ENCODE results near the gene FAM193A. TPM values are rescaled to one million over a fixed set of nuclear protein-coding genes. Genes with fewer than 3 reads are reported as not detected.
"Not testable (repeated sequence)": the region's sequence is repeated elsewhere in the genome, so short reads cannot be mapped to it uniquely, and the experiment has no call there.

FAM193A gene
- total and polyA plus RNA-seq, 3 experiments from 2014 or later = 4.9 to 26.9 (median 25.8) TPM

- CTCF ChIA-PET = interaction anchor here (1.0 to 1.8 kb wide), 4 partner anchors 7 to 167 kb away, joined by 3 to 4 read pairs (median 4); no protein-coding TSS in a partner anchor
- no peak for DNase-seq
- H3K4me1 ChIP-seq (ENCODE audit: insufficient read depth, low read length) = peaks cover 12% of the 10 kb centered on the region
- H3K9me3 ChIP-seq (ENCODE audit: low read length) = no peaks in the 10 kb centered on the region
- Mint-ChIP-seq H3K36me3 (peaks cover 0 to 14% (median 0%) of the 10 kb centered on the region in 3 donors), H3K27ac (peak overlapping the region in 6 of 8 donors; percentile 33 to 90 (median 80)), H3K4me3 (peak overlapping the region; percentile 69 to 83 (median 76)), H3K9me3 (no peaks in the 10 kb centered on the region), H3K4me1 (peaks cover 23 to 33% (median 32%) of the 10 kb centered on the region in 3 donors), H3K27me3 (peaks cover 0 to 2% of the 10 kb centered on the region in 2 donors)
- H3K27ac ChIP-seq (ENCODE audit: low read depth, low read length) = no peak overlapping the region
- no peaks in the 10 kb centered on the region for H3K36me3 ChIP-seq (ENCODE audit: insufficient read depth, low read length)
- no peaks in the 10 kb centered on the region for H3K27me3 ChIP-seq (ENCODE audit: insufficient read depth, low read length, poor library complexity, severe bottlenecking)
- POLR2A ChIA-PET = interaction anchor here (1.1 to 1.7 kb wide), 3 partner anchors 129 to 205 kb away, joined by 3 to 5 read pairs (median 3); no protein-coding TSS in a partner anchor
- peak overlapping the region; percentile 41 for H3K4me3 ChIP-seq (ENCODE audit: low read length)
Observed at GRCh38 chr4:2756691-2757350, 220.4 kb downstream of the FAM193A start.

- peaks cover 0 to 2% of the 10 kb centered on the region in 2 donors for H3K27me3 Mint-ChIP-seq
- H3K27me3 ChIP-seq (ENCODE audit: insufficient read depth, low read length, poor library complexity, severe bottlenecking) = no peaks in the 10 kb centered on the region
- no peak for DNase-seq
- H3K4me3 ChIP-seq (ENCODE audit: low read length) = no peak overlapping the region
- H3K9me3 Mint-ChIP-seq = no peaks in the 10 kb centered on the region
- peaks cover 22 to 30% (median 29%) of the 10 kb centered on the region in 3 donors for H3K4me1 Mint-ChIP-seq
- peaks cover 12% of the 10 kb centered on the region for H3K4me1 ChIP-seq (ENCODE audit: insufficient read depth, low read length)
- no peak overlapping the region for H3K27ac ChIP-seq (ENCODE audit: low read depth, low read length)
- ChIA-PET POLR2A (interaction anchor here (1.6 kb wide), 1 partner anchor 129 kb away, joined by 3 read pairs; no protein-coding TSS in a partner anchor), CTCF (interaction anchor here (1.0 to 1.8 kb wide), 2 partner anchors 27 to 78 kb away, joined by 3 to 4 read pairs; no protein-coding TSS in a partner anchor)
- H3K9me3 ChIP-seq (ENCODE audit: low read length) = no peaks in the 10 kb centered on the region
- no peaks in the 10 kb centered on the region for H3K36me3 ChIP-seq (ENCODE audit: insufficient read depth, low read length)
- peak overlapping the region in 6 of 8 donors; percentile 15 to 84 (median 64) for H3K27ac Mint-ChIP-seq
- H3K36me3 Mint-ChIP-seq = peaks cover 0 to 9% (median 0%) of the 10 kb centered on the region in 3 donors
- H3K4me3 Mint-ChIP-seq = peak overlapping the region; percentile 69 to 79 (median 74)
Observed at GRCh38 chr4:2757426-2757825, 221.0 kb downstream of the FAM193A start.

- Mint-ChIP-seq H3K36me3 (no peaks in the 10 kb centered on the region), H3K4me3 (peak overlapping the region in 1 of 7 donors; percentile 57), H3K27me3 (peaks cover 0 to 3% of the 10 kb centered on the region in 2 donors), H3K9me3 (no peaks in the 10 kb centered on the region), H3K4me1 (peaks cover 9 to 12% (median 10%) of the 10 kb centered on the region in 3 donors), H3K27ac (peak overlapping the region in 3 of 8 donors; percentile 28 to 73 (median 42))
- Histone ChIP-seq H3K36me3 (ENCODE audit: insufficient read depth, low read length) (no peaks in the 10 kb centered on the region), H3K4me3 (ENCODE audit: low read length) (no peak overlapping the region), H3K27ac (ENCODE audit: low read depth, low read length) (no peak overlapping the region), H3K27me3 (ENCODE audit: insufficient read depth, low read length, poor library complexity, severe bottlenecking) (no peaks in the 10 kb centered on the region), H3K9me3 (ENCODE audit: low read length) (no peaks in the 10 kb centered on the region), H3K4me1 (ENCODE audit: insufficient read depth, low read length) (peaks cover 4% of the 10 kb centered on the region)
- ChIA-PET CTCF (interaction anchor here (1.0 to 4.3 kb wide), 6 partner anchors 28 to 277 kb away, joined by 3 to 30 read pairs (median 3); no protein-coding TSS in a partner anchor), POLR2A (no interaction called here)
- no peak for DNase-seq
Observed at GRCh38 chr4:2761035-2761923, 224.8 kb downstream of the FAM193A start.

GRCh38 chr4:2762048-2762447 lies 225.6 kb downstream of the FAM193A start:
- Histone ChIP-seq H3K36me3 (ENCODE audit: insufficient read depth, low read length) (no peaks in the 10 kb centered on the region), H3K27ac (ENCODE audit: low read depth, low read length) (no peak overlapping the region), H3K27me3 (ENCODE audit: insufficient read depth, low read length, poor library complexity, severe bottlenecking) (no peaks in the 10 kb centered on the region), H3K4me1 (ENCODE audit: insufficient read depth, low read length) (no peaks in the 10 kb centered on the region), H3K9me3 (ENCODE audit: low read length) (no peaks in the 10 kb centered on the region), H3K4me3 (ENCODE audit: low read length) (no peak overlapping the region)
- Mint-ChIP-seq H3K4me3 (peak overlapping the region in 1 of 7 donors; percentile 15), H3K4me1 (peaks cover 6 to 12% (median 9%) of the 10 kb centered on the region in 3 donors), H3K9me3 (no peaks in the 10 kb centered on the region), H3K27me3 (peaks cover 0 to 3% of the 10 kb centered on the region in 2 donors), H3K36me3 (no peaks in the 10 kb centered on the region), H3K27ac (peak overlapping the region in 2 of 8 donors; percentile 54 to 73)
- ChIA-PET CTCF (interaction anchor here (0.7 to 4.3 kb wide), 7 partner anchors 52 to 276 kb away, joined by 3 to 30 read pairs (median 4); no protein-coding TSS in a partner anchor), POLR2A (no interaction called here)
- no peak for DNase-seq

- H3K4me3 Mint-ChIP-seq = peak overlapping the region in 2 of 7 donors; percentile 15 to 56
- H3K27me3 ChIP-seq (ENCODE audit: insufficient read depth, low read length, poor library complexity, severe bottlenecking); DNase-seq; H3K36me3 Mint-ChIP-seq; H3K9me3 Mint-ChIP-seq; H3K27me3 Mint-ChIP-seq; H3K36me3 ChIP-seq (ENCODE audit: insufficient read depth, low read length); H3K9me3 ChIP-seq (ENCODE audit: low read length); H3K4me3 ChIP-seq (ENCODE audit: low read length); H3K4me1 ChIP-seq (ENCODE audit: insufficient read depth, low read length); H3K27ac ChIP-seq (ENCODE audit: low read depth, low read length): not testable (repeated sequence)
- ChIA-PET CTCF (interaction anchor here (0.7 to 4.3 kb wide), 26 partner anchors 24 to 275 kb away, joined by 3 to 30 read pairs (median 5); partner anchors contain the start of genes GRK4 and NOP14), POLR2A (interaction anchor here (1.0 kb wide), 1 partner anchor 77 kb away, joined by 3 read pairs; no protein-coding TSS in a partner anchor)
- peaks cover 6 to 12% (median 9%) of the 10 kb centered on the region in 3 donors for H3K4me1 Mint-ChIP-seq
- H3K27ac Mint-ChIP-seq = peak overlapping the region in 1 of 8 donors; percentile 29
Observed at GRCh38 chr4:2762486-2763370, 226.3 kb downstream of the FAM193A start.

GRCh38 chr4:2763511-2763967 lies 227.1 kb downstream of the FAM193A start:
- ChIA-PET CTCF (interaction anchor here (0.6 to 4.3 kb wide), 39 partner anchors 8 to 274 kb away, joined by 3 to 30 read pairs (median 5); partner anchors contain the start of genes GRK4, NOP14 and TNIP2), POLR2A (interaction anchor here (1.0 to 1.4 kb wide), 4 partner anchors 8 to 172 kb away, joined by 3 to 5 read pairs (median 3); partner anchors contain the start of gene TNIP2)
- Mint-ChIP-seq H3K9me3 (no peaks in the 10 kb centered on the region), H3K4me1 (peaks cover 6 to 12% (median 9%) of the 10 kb centered on the region in 3 donors), H3K4me3 (peak overlapping the region in 5 of 7 donors; percentile 13 to 81 (median 59)), H3K27ac (peak overlapping the region in 1 of 8 donors; percentile 36), H3K27me3 (peaks cover 0 to 2% of the 10 kb centered on the region in 2 donors), H3K36me3 (no peaks in the 10 kb centered on the region)
- Histone ChIP-seq H3K36me3 (ENCODE audit: insufficient read depth, low read length) (no peaks in the 10 kb centered on the region), H3K27me3 (ENCODE audit: insufficient read depth, low read length, poor library complexity, severe bottlenecking) (no peaks in the 10 kb centered on the region), H3K4me1 (ENCODE audit: insufficient read depth, low read length) (no peaks in the 10 kb centered on the region), H3K27ac (ENCODE audit: low read depth, low read length) (no peak overlapping the region), H3K4me3 (ENCODE audit: low read length) (no peak overlapping the region), H3K9me3 (ENCODE audit: low read length) (no peaks in the 10 kb centered on the region)
- DNase-seq = no peak
